Dermis blood vessel endothelial cell (primary cell): ENCODE results near the gene PGLYRP1. TPM values are rescaled to one million over a fixed set of nuclear protein-coding genes. Genes with fewer than 3 reads are reported as not detected.

Experiments used
- DNase-seq: peaks from one replicate; pipeline ENCODE4 v3.0.0; 2010
- total RNA-seq: library from RNA; depleted of rRNA; stranded (reverse); fragments of >200 nt; gene quantifications from 2 replicates; pipeline ENCODE4 v1.2.3, GENCODE V29; 2014

Gene PGLYRP1
- total RNA-seq, 1 donor from 2014 or later = not detected

GRCh38 chr19:46000491-46001246 is 22.2 kb downstream of the PGLYRP1 start:
- DNase-seq = peak; percentile 40

- DNase-seq = peak; percentile 40
Measured at GRCh38 chr19:45999653-46000121, 23.2 kb downstream of the PGLYRP1 start.

GRCh38 chr19:45998834-45999233 is 24.0 kb downstream of the PGLYRP1 start:
- no peak for DNase-seq

- no peak for DNase-seq
Measured at GRCh38 chr19:45996933-45997332, 25.9 kb downstream of the PGLYRP1 start.

- DNase-seq = peak; percentile 33
Measured at GRCh38 chr19:45995715-45996385, 27.0 kb downstream of the PGLYRP1 start.

GRCh38 chr19:45994998-45995714 is 27.7 kb downstream of the PGLYRP1 start, which contains the start of gene CCDC61:
Gene CCDC61 (plus strand): TSS chr19:45995467. CDS start chr19:46003019, 7,552 bp downstream.
- DNase-seq = peak; percentile 99

GRCh38 chr19:45994456-45994997 is 28.3 kb downstream of the PGLYRP1 start:
- DNase-seq = no peak

GRCh38 chr19:45990113-45990728 is 32.6 kb downstream of the PGLYRP1 start:
- DNase-seq = no peak

GRCh38 chr19:45985321-45985720 is 37.5 kb downstream of the PGLYRP1 start:
- DNase-seq = no peak

- DNase-seq = no peak
Measured at GRCh38 chr19:45981350-45981749, 41.5 kb downstream of the PGLYRP1 start.

GRCh38 chr19:45978156-45978555 is 44.7 kb downstream of the PGLYRP1 start:
- DNase-seq = no peak

GRCh38 chr19:45976178-45976577 is 46.7 kb downstream of the PGLYRP1 start:
- no peak for DNase-seq

- no peak for DNase-seq
Measured at GRCh38 chr19:45975306-45976070, 47.4 kb downstream of the PGLYRP1 start.

- DNase-seq = peak; percentile 94
Measured at GRCh38 chr19:45973553-45974338, 49.1 kb downstream of the PGLYRP1 start, which contains the start of gene NOVA2. Gene NOVA2 (minus strand): TSS chr19:45973865. CDS start chr19:45973351, 514 bp downstream.

GRCh38 chr19:45972947-45973540 is 49.8 kb downstream of the PGLYRP1 start:
- no peak for DNase-seq

- no peak for DNase-seq
Measured at GRCh38 chr19:45972081-45972946, 50.5 kb downstream of the PGLYRP1 start.

- no peak for DNase-seq
Measured at GRCh38 chr19:45971260-45971902, 51.5 kb downstream of the PGLYRP1 start.

- DNase-seq = no peak
Measured at GRCh38 chr19:45969676-45970075, 53.2 kb downstream of the PGLYRP1 start.
